ENCODE data around the gene TLE6. TPM values are rescaled to one million over a fixed set of nuclear protein-coding genes. Genes with fewer than 3 reads are reported as not detected.

Gene TLE6
- total and polyA plus RNA-seq, 2 of the 4 experiments (the other 2 are of a cell fraction) = under 0.01 to 0.17 TPM

- no peak within 1 kb of the TSS for H4K5ac ChIP-seq (ENCODE audit: low read depth, low read length)
- dilution Hi-C loops (cut with HindIII; ENCODE audit: low sequenced_read_pairs, unreplicated experiment) = no loop called here
- intact Hi-C loops (cut with micrococcal nuclease) = no loop called here
- DNase-seq = no peak
- H2BK20ac ChIP-seq (ENCODE audit: low read depth, low read length) = no peak within 1 kb of the TSS
- no peak within 1 kb of the TSS for H2AK5ac ChIP-seq (ENCODE audit: low read depth, low read length)
- in situ Hi-C loops (cut with MboI; ENCODE audit: low sequenced_read_pairs) = no loop called here
- ChIA-PET POLR2A (ENCODE audit: unreplicated experiment) (no interaction called here), CTCF (no interaction called here)
- no peak within 1 kb of the TSS for H4K91ac ChIP-seq (ENCODE audit: insufficient read depth, low read depth, low read length)
- no peak within 1 kb of the TSS for H3K4ac ChIP-seq (ENCODE audit: low read depth, low read length)
- H3K9me3 ChIP-seq (ENCODE audit: control insufficient read depth, insufficient read depth, low read length) = no peaks in the 10 kb centered on the region
- H2AK9ac ChIP-seq (replicated peaks; ENCODE audit: low read depth, low read length, poor library complexity) = no peak within 1 kb of the TSS
- no peaks in the 10 kb centered on the region; the same call in 1 of the 2 replicates for H3K4me1 ChIP-seq (ENCODE audit: control insufficient read depth, insufficient read depth, low read length)
- BruUV-seq (replicated peaks) = no TSS peak
- TF ChIP-seq CEBPB (IDR thresholded peaks at IDR 0.05; ENCODE audit: low read depth, low read length) (no peak), FOS (IDR thresholded peaks at IDR 0.05; ENCODE audit: low read depth, low read length) (no peak), CTCF (conservative IDR thresholded peaks at IDR 0.05; ENCODE audit: low read depth, low read length) (no peak), MAFK (IDR thresholded peaks at IDR 0.05; ENCODE audit: low read depth, low read length) (no peak), USF2 (IDR thresholded peaks at IDR 0.05; ENCODE audit: low read depth, low read length) (no peak), ELK1 (IDR thresholded peaks at IDR 0.05; ENCODE audit: borderline replicate concordance, low read depth, low read length) (no peak), BHLHE40 (IDR thresholded peaks at IDR 0.05; ENCODE audit: low read depth, low read length) (no peak), NFE2L2 (IDR thresholded peaks at IDR 0.05; ENCODE audit: low read depth, low read length) (no peak), CHD1 (IDR thresholded peaks at IDR 0.05; ENCODE audit: low read depth, low read length) (no peak), MAZ (IDR thresholded peaks at IDR 0.05; ENCODE audit: borderline replicate concordance, low read depth, low read length) (no peak), RFX5 (IDR thresholded peaks at IDR 0.05; ENCODE audit: low read depth, low read length) (no peak), MXI1 (IDR thresholded peaks at IDR 0.05; ENCODE audit: borderline replicate concordance, low read depth, low read length) (no peak), RAD21 (IDR thresholded peaks at IDR 0.05; ENCODE audit: low read length) (no peak), RCOR1 (IDR thresholded peaks at IDR 0.05; ENCODE audit: insufficient replicate concordance, low read length) (no peak)
- no peak within 1 kb of the TSS for H3K14ac ChIP-seq (replicated peaks; ENCODE audit: low read depth, low read length)
- H2BK15ac ChIP-seq (ENCODE audit: low read depth, low read length) = no peak within 1 kb of the TSS
- no peaks in the 10 kb centered on the region for H3K79me1 ChIP-seq (ENCODE audit: low read depth in 1 of 2, low read length in 2 of 2)
- H3K27me3 ChIP-seq (ENCODE audit: control insufficient read depth, insufficient read depth, low read length) = peaks cover 60% of the 10 kb centered on the region
- no peaks in the 10 kb centered on the region for H4K20me1 ChIP-seq (ENCODE audit: insufficient read depth, low read length)
- no peak within 1 kb of the TSS for H3K18ac ChIP-seq (ENCODE audit: low read depth, low read length)
- no peak within 1 kb of the TSS for H2BK120ac ChIP-seq (ENCODE audit: low read depth, low read length)
- H3K27ac ChIP-seq (ENCODE audit: insufficient read depth, low read length) = no peak within 1 kb of the TSS
- H3K4me2 ChIP-seq (ENCODE audit: low read depth, low read length) = peak within 1 kb of the TSS; percentile 50
- H3K9ac ChIP-seq (ENCODE audit: low read depth, low read length) = no peak within 1 kb of the TSS
- peak; percentile 77 for ATAC-seq (ENCODE audit: low read depth)
- no peak within 1 kb of the TSS for H3K56ac ChIP-seq (ENCODE audit: extremely low read depth, insufficient read depth, low read length)
- no peaks in the 10 kb centered on the region for H3K36me3 ChIP-seq (ENCODE audit: control insufficient read depth, insufficient read depth, low read length)
- no peak within 1 kb of the TSS for H2AFZ ChIP-seq (replicated peaks; ENCODE audit: low read length, poor library complexity)
- no peak within 1 kb of the TSS for H4K8ac ChIP-seq (ENCODE audit: low read depth in 2 of 2, low read length in 2 of 2)
- no peaks in the 10 kb centered on the region for H3K9me1 ChIP-seq (ENCODE audit: insufficient read depth, low read length)
- peak within 1 kb of the TSS; percentile 39 for H3K4me3 ChIP-seq (ENCODE audit: insufficient read depth, low read depth, low read length)
- 1% methylated on average over 18 of the region's 85 CpGs; no CpG with 5 or more reads in 1 of the 2 experiments for WGBS, 2 experiments (ENCODE audit: extremely low coverage in 2 of 2, insufficient read length in 1 of 2)
- H3K23ac ChIP-seq (ENCODE audit: low read depth, low read length) = no peak within 1 kb of the TSS
- H2BK5ac ChIP-seq (ENCODE audit: low read depth, low read length, poor library complexity, severe bottlenecking) = no peak within 1 kb of the TSS
Measured at GRCh38 chr19:3029065-3029923, 51.9 kb downstream of the TLE6 start, which contains the start of gene TLE2. Gene TLE2, minus strand, starts transcription at chr19:3029280. Its CDS starts 376 bp downstream, at chr19:3028904.
